ENCODE results near the gene COL5A1.

- TF ChIP-seq EZH2 (IDR thresholded peaks at IDR 0.05; ENCODE audit: low read depth, unreplicated experiment), result no peak
- no peak for TF ChIP-seq REST (IDR thresholded peaks at IDR 0.05; ENCODE audit: unreplicated experiment)
- no peak for TF ChIP-seq CTCF (conservative IDR thresholded peaks at IDR 0.05; ENCODE audit: low read depth in 2 of 2)
- no peak for TF ChIP-seq CREB1 (CRISPR knock-in tag; IDR thresholded peaks at IDR 0.05; ENCODE audit: low read depth)
- TF ChIP-seq JUNB (IDR thresholded peaks at IDR 0.05; ENCODE audit: unreplicated experiment), result no peak
- no peak for TF ChIP-seq POLR2AphosphoS5 (IDR thresholded peaks at IDR 0.05; ENCODE audit: low read depth)
- TF ChIP-seq ZNF114 (CRISPR knock-in tag; IDR thresholded peaks at IDR 0.05), result no peak
- no peak for TF ChIP-seq ETS1 (IDR thresholded peaks at IDR 0.05)
- no peak for TF ChIP-seq EZH2phosphoT487 (IDR thresholded peaks at IDR 0.05; ENCODE audit: unreplicated experiment)
- TF ChIP-seq STAT1 (IDR thresholded peaks at IDR 0.05; ENCODE audit: unreplicated experiment), result no peak
These were observed 77.7 kb downstream of the COL5A1 start for GRCh38 chr9:134719331-134719730.

All from GM23338 (cell line).